Mesenteric fat pad (tissue), 1 donor: Measurements from ENCODE around the gene DAPL1. TPM values are rescaled to one million over a fixed set of nuclear protein-coding genes. Genes with fewer than 3 reads are reported as not detected.

Experiments
- DNase-seq: peaks from one replicate; pipeline ENCODE4 v3.0.0-alpha.2; 2020; ENCODE audit warnings: low spot score
- long read RNA-seq: library from polyadenylated mRNA; unstranded; transcript quantifications from one replicate; pipeline ENCODE4 v2.0.0, GENCODE V29; 2020
- total RNA-seq: library from RNA; stranded (reverse); fragmentation: NEBNext Ultra II Directional; extraction: Animal tissue kit (Norgen Biotek cat#: 25700); gene quantifications from one replicate; pipeline ENCODE4 v1.2.1, GENCODE V29; 2021
- donor health status: DM: yes; HTN: yes; CAD: no.

The DAPL1 gene
- not detected for total RNA-seq
- long read RNA-seq = 0 reads

- no peak for DNase-seq
Measured at GRCh38 chr2:158795195-158795924, at the start of gene DAPL1. TSS of gene DAPL1 (plus strand) at chr2:158795317. CDS start at chr2:158795373, 56 bp downstream.

GRCh38 chr2:158745866-158746382 lies 49.2 kb upstream of the DAPL1 start:
- no peak for DNase-seq

GRCh38 chr2:158746488-158746887 lies 48.6 kb upstream of the DAPL1 start:
- DNase-seq = no peak

GRCh38 chr2:158747281-158747680 lies 47.8 kb upstream of the DAPL1 start:
- DNase-seq = no peak

- DNase-seq = no peak
Measured at GRCh38 chr2:158748926-158749590, 46.1 kb upstream of the DAPL1 start.

- DNase-seq = no peak
Measured at GRCh38 chr2:158750458-158751125, 44.5 kb upstream of the DAPL1 start.

- no peak for DNase-seq
Measured at GRCh38 chr2:158753641-158754611, 41.2 kb upstream of the DAPL1 start.

- DNase-seq = no peak
Measured at GRCh38 chr2:158755310-158756087, 39.6 kb upstream of the DAPL1 start.

GRCh38 chr2:158756331-158756730 lies 38.8 kb upstream of the DAPL1 start:
- DNase-seq = no peak

GRCh38 chr2:158756976-158757375 lies 38.1 kb upstream of the DAPL1 start:
- no peak for DNase-seq

GRCh38 chr2:158760887-158761286 lies 34.2 kb upstream of the DAPL1 start:
- no peak for DNase-seq

GRCh38 chr2:158761621-158762020 lies 33.5 kb upstream of the DAPL1 start:
- DNase-seq = no peak

GRCh38 chr2:158762336-158762735 lies 32.8 kb upstream of the DAPL1 start:
- no peak for DNase-seq

GRCh38 chr2:158766524-158766923 lies 28.6 kb upstream of the DAPL1 start:
- DNase-seq = no peak

GRCh38 chr2:158772306-158773078 lies 22.6 kb upstream of the DAPL1 start:
- no peak for DNase-seq

GRCh38 chr2:158773121-158773520 lies 22.0 kb upstream of the DAPL1 start:
- DNase-seq = no peak

- DNase-seq = no peak
Measured at GRCh38 chr2:158774681-158775080, 20.4 kb upstream of the DAPL1 start.

GRCh38 chr2:158775273-158776027 lies 19.7 kb upstream of the DAPL1 start:
- no peak for DNase-seq

GRCh38 chr2:158776231-158776630 lies 18.9 kb upstream of the DAPL1 start:
- DNase-seq = no peak
